ENCODE results near the gene MCM3.

Gene MCM3

GRCh38 chr6:52284131-52284459 lies 447 bp downstream of the MCM3 start:
- no CpG with 5 or more reads among the region's 14 CpGs for WGBS (ENCODE audit: insufficient coverage, insufficient read length)
- DNase-seq (ENCODE audit: low read depth, low spot score): no peak

GRCh38 chr6:52283111-52283510 lies 1.4 kb downstream of the MCM3 start:
- no peaks in the 10 kb centered on the region for H3K4me1 ChIP-seq (ENCODE audit: control insufficient read depth, insufficient read depth, low read length)
- no peak for DNase-seq (ENCODE audit: low read depth, low spot score)
- H3K9me3 ChIP-seq (ENCODE audit: control insufficient read depth, insufficient read depth, low read length): no peaks in the 10 kb centered on the region
- WGBS (ENCODE audit: insufficient coverage, insufficient read length): no CpG with 5 or more reads among the region's 6 CpGs
- H3K27ac ChIP-seq (ENCODE audit: low read length): no peak overlapping the region
- H3K27me3 ChIP-seq (ENCODE audit: control insufficient read depth, insufficient read depth, low read length): no peaks in the 10 kb centered on the region
- H3K4me3 ChIP-seq (ENCODE audit: low read length): peak overlapping the region; percentile 7; the same call in 1 of the 2 replicates
- H3K36me3 ChIP-seq (ENCODE audit: control insufficient read depth, insufficient read depth, low read length): peaks cover 34% of the 10 kb centered on the region; the same call in 1 of the 2 replicates

More at GRCh38 chr6:52284131-52284459, 447 bp downstream of the MCM3 start:
- Histone ChIP-seq H3K4me1 (ENCODE audit: control insufficient read depth, insufficient read depth, low read length) (no peaks in the 10 kb centered on the region), H3K4me3 (ENCODE audit: low read length) (peak overlapping the region; percentile 99), H3K27me3 (ENCODE audit: control insufficient read depth, insufficient read depth, low read length) (no peaks in the 10 kb centered on the region), H3K27ac (ENCODE audit: low read length) (no peak overlapping the region), H3K9me3 (ENCODE audit: control insufficient read depth, insufficient read depth, low read length) (no peaks in the 10 kb centered on the region), H3K36me3 (ENCODE audit: control insufficient read depth, insufficient read depth, low read length) (peaks cover 27% of the 10 kb centered on the region; the same call in 1 of the 2 replicates)

- Histone ChIP-seq H3K36me3 (ENCODE audit: control insufficient read depth, insufficient read depth, low read length) (peaks cover 57% of the 10 kb centered on the region), H3K4me3 (ENCODE audit: low read length) (no peak overlapping the region), H3K9me3 (ENCODE audit: control insufficient read depth, insufficient read depth, low read length) (no peaks in the 10 kb centered on the region), H3K27ac (ENCODE audit: low read length) (no peak overlapping the region), H3K27me3 (ENCODE audit: control insufficient read depth, insufficient read depth, low read length) (no peaks in the 10 kb centered on the region), H3K4me1 (ENCODE audit: control insufficient read depth, insufficient read depth, low read length) (no peaks in the 10 kb centered on the region)
- no peak for DNase-seq (ENCODE audit: low read depth, low spot score)
- no CpG with 5 or more reads among the region's 10 CpGs for WGBS (ENCODE audit: insufficient coverage, insufficient read length)
These were observed 8.4 kb downstream of the MCM3 start for GRCh38 chr6:52276130-52276529.

GRCh38 chr6:52271852-52272460 lies 12.6 kb downstream of the MCM3 start:
- H3K4me3 ChIP-seq (ENCODE audit: low read length): no peak overlapping the region
- DNase-seq (ENCODE audit: low read depth, low spot score): no peak
- H3K27me3 ChIP-seq (ENCODE audit: control insufficient read depth, insufficient read depth, low read length): no peaks in the 10 kb centered on the region
- H3K27ac ChIP-seq (ENCODE audit: low read length): no peak overlapping the region
- H3K9me3 ChIP-seq (ENCODE audit: control insufficient read depth, insufficient read depth, low read length): no peaks in the 10 kb centered on the region
- peaks cover 47% of the 10 kb centered on the region for H3K36me3 ChIP-seq (ENCODE audit: control insufficient read depth, insufficient read depth, low read length)
- H3K4me1 ChIP-seq (ENCODE audit: control insufficient read depth, insufficient read depth, low read length): no peaks in the 10 kb centered on the region
- WGBS (ENCODE audit: insufficient coverage, insufficient read length): no CpG with 5 or more reads among the region's 9 CpGs

GRCh38 chr6:52263709-52264540 lies 20.6 kb downstream of the MCM3 start:
- Histone ChIP-seq H3K4me1 (ENCODE audit: control insufficient read depth, insufficient read depth, low read length) (no peaks in the 10 kb centered on the region), H3K27me3 (ENCODE audit: control insufficient read depth, insufficient read depth, low read length) (no peaks in the 10 kb centered on the region), H3K36me3 (ENCODE audit: control insufficient read depth, insufficient read depth, low read length) (peaks cover 47% of the 10 kb centered on the region; the same call in 1 of the 2 replicates), H3K4me3 (ENCODE audit: low read length) (no peak overlapping the region), H3K27ac (ENCODE audit: low read length) (no peak overlapping the region), H3K9me3 (ENCODE audit: control insufficient read depth, insufficient read depth, low read length) (no peaks in the 10 kb centered on the region)
- DNase-seq (ENCODE audit: low read depth, low spot score): peak; percentile 39
- no CpG with 5 or more reads among the region's 11 CpGs for WGBS (ENCODE audit: insufficient coverage, insufficient read length)

GRCh38 chr6:52262620-52263344 lies 21.8 kb downstream of the MCM3 start:
- no CpG with 5 or more reads among the region's 9 CpGs for WGBS (ENCODE audit: insufficient coverage, insufficient read length)
- peaks cover 38% of the 10 kb centered on the region; the same call in 1 of the 2 replicates for H3K36me3 ChIP-seq (ENCODE audit: control insufficient read depth, insufficient read depth, low read length)

GRCh38 chr6:52261229-52261628 lies 23.3 kb downstream of the MCM3 start:
- no peak for DNase-seq (ENCODE audit: low read depth, low spot score)
- no peak overlapping the region for H3K27ac ChIP-seq (ENCODE audit: low read length)
- WGBS (ENCODE audit: insufficient coverage, insufficient read length): no CpG with 5 or more reads among the region's 6 CpGs

More at GRCh38 chr6:52262620-52263344, 21.8 kb downstream of the MCM3 start:
- no peak for DNase-seq (ENCODE audit: low read depth, low spot score)
- Histone ChIP-seq H3K27me3 (ENCODE audit: control insufficient read depth, insufficient read depth, low read length) (no peaks in the 10 kb centered on the region), H3K27ac (ENCODE audit: low read length) (no peak overlapping the region), H3K4me3 (ENCODE audit: low read length) (no peak overlapping the region), H3K9me3 (ENCODE audit: control insufficient read depth, insufficient read depth, low read length) (no peaks in the 10 kb centered on the region), H3K4me1 (ENCODE audit: control insufficient read depth, insufficient read depth, low read length) (no peaks in the 10 kb centered on the region)

GRCh38 chr6:52260634-52261033 lies 23.9 kb downstream of the MCM3 start:
- H3K27me3 ChIP-seq (ENCODE audit: control insufficient read depth, insufficient read depth, low read length): no peaks in the 10 kb centered on the region
- no peak overlapping the region for H3K27ac ChIP-seq (ENCODE audit: low read length)
- no CpG with 5 or more reads among the region's 3 CpGs for WGBS (ENCODE audit: insufficient coverage, insufficient read length)
- peaks cover 27% of the 10 kb centered on the region; the same call in 1 of the 2 replicates for H3K36me3 ChIP-seq (ENCODE audit: control insufficient read depth, insufficient read depth, low read length)
- H3K4me3 ChIP-seq (ENCODE audit: low read length): no peak overlapping the region
- no peaks in the 10 kb centered on the region for H3K9me3 ChIP-seq (ENCODE audit: control insufficient read depth, insufficient read depth, low read length)
- DNase-seq (ENCODE audit: low read depth, low spot score): no peak
- no peaks in the 10 kb centered on the region for H3K4me1 ChIP-seq (ENCODE audit: control insufficient read depth, insufficient read depth, low read length)

More at GRCh38 chr6:52261229-52261628, 23.3 kb downstream of the MCM3 start:
- H3K4me3 ChIP-seq (ENCODE audit: low read length): no peak overlapping the region
- H3K36me3 ChIP-seq (ENCODE audit: control insufficient read depth, insufficient read depth, low read length): peaks cover 31% of the 10 kb centered on the region; the same call in 1 of the 2 replicates
- no peaks in the 10 kb centered on the region for H3K9me3 ChIP-seq (ENCODE audit: control insufficient read depth, insufficient read depth, low read length)
- no peaks in the 10 kb centered on the region for H3K27me3 ChIP-seq (ENCODE audit: control insufficient read depth, insufficient read depth, low read length)
- H3K4me1 ChIP-seq (ENCODE audit: control insufficient read depth, insufficient read depth, low read length): no peaks in the 10 kb centered on the region

- no CpG with 5 or more reads among the region's 2 CpGs for WGBS (ENCODE audit: insufficient coverage, insufficient read length)
- DNase-seq (ENCODE audit: low read depth, low spot score): no peak
These were observed 29.1 kb downstream of the MCM3 start for GRCh38 chr6:52255434-52255833.

GRCh38 chr6:52254731-52255378 lies 29.7 kb downstream of the MCM3 start:
- no CpG with 5 or more reads among the region's 8 CpGs for WGBS (ENCODE audit: insufficient coverage, insufficient read length)
- no peaks in the 10 kb centered on the region for H3K27me3 ChIP-seq (ENCODE audit: control insufficient read depth, insufficient read depth, low read length)
- no peak for DNase-seq (ENCODE audit: low read depth, low spot score)
- H3K4me3 ChIP-seq (ENCODE audit: low read length): no peak overlapping the region
- no peaks in the 10 kb centered on the region for H3K36me3 ChIP-seq (ENCODE audit: control insufficient read depth, insufficient read depth, low read length)
- H3K27ac ChIP-seq (ENCODE audit: low read length): no peak overlapping the region
- no peaks in the 10 kb centered on the region for H3K9me3 ChIP-seq (ENCODE audit: control insufficient read depth, insufficient read depth, low read length)
- H3K4me1 ChIP-seq (ENCODE audit: control insufficient read depth, insufficient read depth, low read length): no peaks in the 10 kb centered on the region; the same call in 1 of the 2 replicates

More at GRCh38 chr6:52255434-52255833, 29.1 kb downstream of the MCM3 start:
- no peak overlapping the region for H3K27ac ChIP-seq (ENCODE audit: low read length)
- no peaks in the 10 kb centered on the region; the same call in 1 of the 2 replicates for H3K4me1 ChIP-seq (ENCODE audit: control insufficient read depth, insufficient read depth, low read length)
- H3K9me3 ChIP-seq (ENCODE audit: control insufficient read depth, insufficient read depth, low read length): no peaks in the 10 kb centered on the region
- H3K36me3 ChIP-seq (ENCODE audit: control insufficient read depth, insufficient read depth, low read length): no peaks in the 10 kb centered on the region; the same call in 1 of the 2 replicates
- H3K27me3 ChIP-seq (ENCODE audit: control insufficient read depth, insufficient read depth, low read length): no peaks in the 10 kb centered on the region
- no peak overlapping the region for H3K4me3 ChIP-seq (ENCODE audit: low read length)
